T-helper 2 cell treated with Interferon-gamma antibody and Interleukin-4, amounts not matched to agents 100 ng/mL and 5 ng/mL, for 36 hours (primary cell): ENCODE measurements around the gene PLB1. TPM values are rescaled to one million over a fixed set of nuclear protein-coding genes. Genes with fewer than 3 reads are reported as not detected.
"Not testable (repeated sequence)": the region's sequence is repeated elsewhere in the genome, so short reads cannot be mapped to it uniquely, and the experiment has no call there.

Experiments
- intact Hi-C: fragments of 100-400 bp; cut with micrococcal nuclease; formaldehyde crosslinking; loops from one replicate; pipeline ENCODE4 v1.15.1; 2023
- total RNA-seq: library from RNA; stranded (reverse); gene quantifications from 2 replicates; pipeline ENCODE4 v1.2.3, GENCODE V29; 2022

The PLB1 gene
- total RNA-seq, 1 donor from 2014 or later: 2.0 TPM

DNA sequence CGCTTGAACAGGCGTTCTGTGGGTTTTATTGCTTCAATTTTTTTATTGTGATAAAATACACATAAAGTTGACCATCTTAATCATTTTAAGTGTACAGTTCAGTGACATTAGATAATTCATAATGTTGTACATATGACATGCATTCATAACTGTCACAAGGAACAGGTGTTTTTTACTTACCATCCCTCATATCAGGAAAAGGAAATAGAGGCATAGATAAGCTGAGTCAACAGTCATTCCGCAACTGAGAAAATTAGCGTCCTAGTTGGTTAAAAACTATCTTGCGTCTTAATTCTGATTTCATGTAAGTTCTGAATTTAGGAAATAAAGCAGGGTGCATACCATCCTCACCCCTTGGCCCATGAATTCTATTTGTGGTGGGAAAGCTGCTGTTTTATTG is 36.5 kb downstream of the PLB1 start:
- intact Hi-C loops: no loop called here

- intact Hi-C loops: no loop called here
Observed at GRCh38 chr2:28533044-28533680, 37.3 kb downstream of the PLB1 start.

DNA sequence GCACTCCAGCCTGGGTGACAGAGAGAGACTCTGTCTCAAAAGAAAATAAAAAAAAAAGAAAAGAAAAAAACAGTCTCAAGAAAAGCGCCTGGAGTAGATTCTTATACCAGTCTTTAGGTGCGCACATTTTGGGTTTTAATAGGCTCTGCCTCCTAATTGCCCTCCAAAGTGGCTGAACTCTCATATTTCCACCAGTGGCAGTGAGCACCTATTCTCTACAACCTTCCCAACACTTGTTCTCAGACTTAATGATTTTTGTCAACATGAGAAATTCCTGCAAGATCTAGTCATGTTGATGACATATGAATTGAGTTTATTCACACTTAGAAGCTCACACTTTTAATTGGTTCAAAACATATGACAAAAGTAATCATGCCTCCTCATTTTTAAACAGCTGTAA is 39.0 kb downstream of the PLB1 start:
- intact Hi-C loops: no loop called here

DNA sequence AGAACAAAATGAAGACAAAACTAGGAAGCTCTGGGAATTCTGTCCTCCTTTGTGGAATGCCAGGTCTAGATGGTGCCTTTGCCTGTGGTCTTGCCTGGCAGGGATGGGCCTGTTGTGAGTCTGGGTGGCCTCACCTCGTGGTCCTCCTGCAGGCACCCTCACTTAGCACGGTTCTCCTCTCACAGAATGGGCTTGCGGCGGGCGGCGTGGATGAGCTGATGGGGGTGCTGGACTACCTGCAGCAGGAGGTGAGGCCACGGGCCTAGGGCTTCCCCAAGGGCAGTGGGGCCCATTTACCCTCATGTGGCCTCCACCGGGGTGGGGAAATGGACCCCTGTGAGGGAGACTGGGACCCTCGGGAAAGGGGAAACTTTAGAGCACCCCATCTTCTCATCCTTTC is 42.3 kb downstream of the PLB1 start:
- intact Hi-C loops: no loop called here

DNA sequence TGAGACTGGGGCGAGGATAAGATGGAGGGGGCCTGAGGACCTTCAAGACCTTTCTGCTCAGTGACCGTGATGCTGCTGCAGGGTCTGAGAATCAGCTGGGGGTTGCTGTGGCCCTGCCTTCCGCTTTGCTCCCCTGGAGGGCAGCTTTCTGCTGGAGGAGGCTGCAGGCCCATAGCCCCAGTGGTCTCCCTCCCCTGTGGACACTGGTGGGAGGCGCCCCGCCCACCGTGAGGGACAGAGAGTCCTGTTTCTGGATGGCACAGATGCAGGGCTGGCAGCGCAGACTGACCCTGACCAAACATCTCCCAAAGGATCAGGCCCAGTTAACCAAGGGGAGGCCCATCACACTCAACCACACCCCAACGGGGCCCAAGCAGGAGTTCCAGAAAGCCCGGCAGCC is 42.8 kb downstream of the PLB1 start:
- intact Hi-C loops: no loop called here

DNA sequence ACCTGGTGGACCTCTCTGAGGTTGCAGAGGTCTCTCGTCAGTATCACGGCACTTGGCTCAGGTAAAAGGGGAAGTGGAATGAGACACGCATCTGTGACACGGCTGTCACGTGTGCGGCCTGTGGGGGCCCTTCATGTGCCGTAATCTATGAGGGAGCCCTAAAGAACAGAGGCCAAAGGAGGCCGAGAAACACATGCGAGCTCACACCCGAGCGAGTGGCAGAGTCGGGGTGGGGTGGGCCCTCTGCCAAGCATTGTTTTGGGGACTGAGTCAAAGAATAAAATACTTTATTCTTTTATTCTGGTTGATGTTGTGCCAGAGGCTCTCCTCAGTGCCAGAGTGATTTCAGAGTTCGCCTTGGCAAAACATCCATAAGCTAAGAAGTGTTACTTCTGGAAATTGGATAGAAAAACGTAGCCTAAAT is 43.3 kb downstream of the PLB1 start:
- intact Hi-C loops: no loop called here

- intact Hi-C loops: loop anchor here (10.0 kb wide), 1 partner anchor 79 kb away; no protein-coding TSS in a partner anchor
Observed at GRCh38 chr2:28543316-28544035, 47.6 kb downstream of the PLB1 start.

GRCh38 chr2:28544036-28544346 is 48.1 kb downstream of the PLB1 start:
- intact Hi-C loops: loop anchor here (10.0 kb wide), 1 partner anchor 79 kb away; no protein-coding TSS in a partner anchor

DNA sequence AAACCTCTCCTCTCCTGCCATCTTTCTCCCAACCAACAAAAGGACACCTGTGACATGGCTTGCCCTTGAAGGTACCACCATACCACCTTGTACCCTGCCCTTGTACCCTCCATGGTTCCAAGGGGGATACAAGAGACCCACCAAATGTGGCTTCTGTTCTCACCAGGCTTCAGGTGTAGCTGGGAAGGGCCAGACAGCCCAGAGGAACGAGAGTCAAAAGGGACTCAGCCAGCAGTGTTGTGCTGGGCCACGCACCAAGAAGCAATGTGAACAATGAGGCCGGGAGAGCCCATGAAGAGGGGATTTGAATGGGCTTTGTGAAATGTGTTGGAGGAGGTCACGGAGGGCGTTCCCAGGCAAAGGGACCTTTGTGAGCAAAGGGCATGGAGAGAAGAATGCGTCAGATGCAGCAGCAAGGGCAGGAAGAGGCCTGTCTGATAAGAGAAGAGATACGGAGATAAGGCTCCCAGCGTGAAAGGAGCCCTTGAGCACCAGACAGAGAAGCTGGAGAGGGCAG is 48.6 kb downstream of the PLB1 start:
- intact Hi-C loops: loop anchor here (10.0 kb wide), 1 partner anchor 80 kb away; no protein-coding TSS in a partner anchor

DNA sequence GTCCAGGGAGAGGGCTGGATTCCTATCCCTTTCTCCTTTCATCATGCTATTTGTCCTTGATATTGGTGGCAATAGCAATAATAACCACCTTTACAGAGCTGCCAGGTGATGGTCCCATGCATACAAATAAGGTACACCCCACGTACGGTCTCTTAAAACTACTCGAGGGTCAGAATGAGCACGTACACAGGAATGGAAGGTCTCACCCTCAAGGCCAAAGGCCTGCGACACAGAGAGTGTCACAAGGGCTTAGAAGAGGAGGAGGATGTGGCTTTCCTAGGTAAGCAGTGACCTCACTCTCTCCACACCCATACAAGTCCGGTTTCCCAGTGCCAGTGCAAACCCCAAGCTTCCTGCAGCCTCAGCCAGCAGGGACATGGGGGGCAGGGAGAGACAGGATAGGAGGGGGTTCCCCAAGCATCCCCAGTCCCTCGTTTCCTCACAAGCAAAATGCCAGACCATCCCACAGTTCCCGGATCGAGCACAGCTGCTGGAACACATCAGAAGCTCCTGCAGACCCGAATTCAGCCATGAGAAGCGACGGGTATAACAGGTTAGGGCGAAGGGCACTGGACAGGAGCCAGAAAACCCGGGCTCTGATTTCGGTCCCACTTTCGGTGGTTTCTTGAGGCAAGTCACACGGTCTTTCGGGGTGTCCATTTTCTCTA is 49.2 kb downstream of the PLB1 start:
- intact Hi-C loops: loop anchor here (10.0 kb wide), 1 partner anchor 80 kb away; no protein-coding TSS in a partner anchor

DNA sequence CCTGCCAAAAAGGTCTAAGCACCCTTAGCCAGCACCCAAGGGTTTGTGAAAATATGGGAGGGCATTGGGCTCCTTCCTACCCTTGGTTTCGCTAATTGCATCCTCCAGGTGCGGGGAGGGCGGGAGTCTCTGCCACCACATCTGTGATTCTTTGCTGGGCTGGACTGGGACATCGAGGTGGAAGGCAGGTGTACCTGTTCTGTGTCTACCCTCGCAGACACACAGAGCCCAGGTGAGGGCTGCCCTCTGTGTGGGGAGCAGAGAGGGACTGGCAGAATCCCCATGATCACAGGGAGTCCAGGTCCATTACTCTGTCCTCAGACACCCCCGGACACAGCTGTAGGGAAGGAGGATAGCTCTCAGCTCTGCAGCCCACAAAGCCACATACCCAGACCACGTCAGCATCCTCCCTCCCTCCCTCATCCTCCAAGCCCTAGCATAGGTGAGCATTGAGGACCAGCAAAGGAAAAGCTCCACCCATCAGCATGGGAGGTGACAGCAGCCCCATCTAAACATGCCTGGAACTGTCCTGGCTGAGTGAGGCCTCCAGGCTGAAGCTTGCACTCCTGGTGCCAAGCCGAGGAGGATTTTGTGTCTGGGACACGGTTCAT is 49.8 kb downstream of the PLB1 start:
- intact Hi-C loops: loop anchor here (10.0 kb wide), 1 partner anchor 81 kb away; no protein-coding TSS in a partner anchor

DNA sequence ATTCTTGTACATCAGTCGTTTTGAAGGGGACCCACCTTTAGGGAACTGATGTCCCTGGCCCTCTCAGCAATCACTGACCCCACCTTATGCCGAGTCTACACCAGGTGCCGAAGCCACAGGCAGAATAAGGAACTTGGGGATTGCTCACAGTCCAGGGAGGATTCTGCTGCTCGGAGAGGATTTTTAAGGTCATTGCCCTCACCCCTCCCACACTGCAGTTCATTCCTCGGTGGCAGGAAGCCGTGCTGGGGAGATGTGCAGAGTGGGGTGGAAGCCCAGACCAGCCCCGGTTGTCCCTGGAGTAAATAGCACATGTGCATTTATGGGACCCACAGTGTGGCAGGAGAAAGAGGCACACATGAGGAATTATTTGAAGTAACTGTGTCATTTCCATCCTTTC is 50.4 kb downstream of the PLB1 start:
- intact Hi-C loops: loop anchor here (10.0 kb wide), 1 partner anchor 81 kb away; no protein-coding TSS in a partner anchor

DNA sequence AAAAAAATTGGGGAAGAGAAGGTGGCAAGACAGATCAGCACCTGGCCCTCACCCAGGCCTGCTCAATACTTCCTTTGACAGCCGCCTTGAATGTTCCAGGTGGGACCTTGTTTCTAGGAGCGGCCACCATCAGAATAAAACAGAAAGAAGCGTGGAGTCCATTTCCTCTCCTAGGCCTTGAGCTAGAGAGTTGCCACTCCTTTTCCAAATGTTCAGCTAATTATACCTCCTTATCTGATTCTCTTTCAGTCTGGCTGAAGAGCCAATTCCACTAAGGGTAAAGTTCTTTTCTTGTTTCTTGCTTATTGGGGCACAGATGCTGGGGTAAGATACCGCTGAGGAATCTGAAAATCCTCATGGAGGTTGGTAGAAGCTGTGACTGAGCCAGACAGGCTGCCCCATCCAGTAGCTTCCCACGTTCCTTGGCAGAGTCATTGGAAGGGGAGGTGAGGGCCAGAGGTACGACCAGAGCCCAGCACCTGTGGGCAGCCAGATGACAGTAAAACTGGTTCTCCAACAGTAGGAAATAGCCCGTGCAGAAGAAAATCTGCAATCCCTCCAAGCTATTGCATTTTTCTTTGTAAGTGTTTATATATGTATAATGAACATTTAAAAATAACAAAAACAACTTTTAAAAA is 51.5 kb downstream of the PLB1 start:
- intact Hi-C loops: loop anchor here (10.0 kb wide), 1 partner anchor 83 kb away; no protein-coding TSS in a partner anchor

DNA sequence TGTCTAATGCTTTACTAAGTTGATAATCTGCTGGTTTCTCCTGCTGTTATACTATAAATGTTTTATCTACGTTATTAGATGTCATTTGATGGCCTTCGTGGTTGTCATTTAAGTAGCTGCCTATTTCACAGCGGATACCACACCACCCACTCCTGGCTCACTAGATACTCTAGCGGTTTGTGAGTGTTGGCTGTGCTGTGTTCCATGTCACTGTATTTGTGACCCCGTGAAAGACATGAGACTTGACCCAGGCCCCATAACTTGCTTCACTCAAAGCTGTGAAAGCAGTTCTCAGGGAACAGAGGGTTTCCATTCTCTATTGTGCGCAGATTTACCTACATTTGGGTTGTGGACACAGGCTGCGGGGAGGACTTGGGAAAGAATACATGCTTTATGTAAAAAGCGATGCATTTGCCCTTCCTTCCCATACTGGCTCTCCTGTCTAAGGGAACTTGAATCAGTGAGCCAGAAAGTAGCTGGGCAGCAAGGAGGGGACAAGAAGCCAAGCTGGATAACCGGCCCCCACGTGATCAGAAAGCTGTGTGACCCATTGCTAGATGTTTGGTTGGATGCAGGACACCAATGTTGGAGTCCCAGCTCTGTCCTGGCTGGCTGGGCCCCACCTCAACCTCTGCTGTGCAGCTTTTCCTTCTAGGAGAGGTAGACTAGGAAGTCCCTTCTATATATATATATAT is 52.2 kb downstream of the PLB1 start:
- intact Hi-C loops: loop anchor here (10.0 kb wide), 1 partner anchor 83 kb away; no protein-coding TSS in a partner anchor

GRCh38 chr2:28550345-28550744 is 54.5 kb downstream of the PLB1 start:
- intact Hi-C loops: not testable (repeated sequence)

DNA sequence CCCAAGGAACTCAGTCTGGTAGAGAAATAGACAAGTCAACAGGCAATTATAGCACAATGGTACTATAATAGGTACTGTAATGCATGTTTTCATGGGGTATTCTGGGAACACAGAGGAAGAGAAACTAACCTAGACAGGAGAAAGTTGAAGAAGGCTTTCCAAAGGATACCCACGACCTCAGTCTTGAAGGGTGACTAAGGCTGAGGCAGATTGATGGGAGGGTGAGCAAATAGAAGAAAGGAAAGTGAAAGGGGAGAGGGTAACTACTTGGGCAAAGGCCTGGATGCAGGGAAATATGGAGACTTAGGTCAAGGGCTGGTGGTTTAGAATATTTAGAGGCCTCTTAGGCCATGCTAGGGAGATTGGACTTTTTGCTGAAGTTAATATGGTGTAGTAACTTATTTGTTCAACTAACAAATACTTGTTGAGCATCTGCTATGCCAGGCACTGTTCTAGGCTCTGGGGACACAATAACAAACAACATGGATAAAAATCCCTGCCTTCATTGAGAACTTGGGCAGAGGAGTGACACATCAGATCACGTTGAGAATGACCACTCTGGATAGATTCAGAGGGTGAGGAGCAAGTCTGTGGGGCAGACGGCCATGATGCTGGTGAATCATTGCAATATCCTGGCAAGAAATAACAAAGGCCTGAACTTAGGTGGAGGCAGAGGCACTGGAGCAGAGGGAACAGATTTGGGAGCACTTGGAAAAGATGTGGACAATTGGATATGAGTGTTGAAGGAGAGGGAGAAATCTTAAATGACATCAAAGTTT is 56.4 kb downstream of the PLB1 start:
- intact Hi-C loops: no loop called here

DNA sequence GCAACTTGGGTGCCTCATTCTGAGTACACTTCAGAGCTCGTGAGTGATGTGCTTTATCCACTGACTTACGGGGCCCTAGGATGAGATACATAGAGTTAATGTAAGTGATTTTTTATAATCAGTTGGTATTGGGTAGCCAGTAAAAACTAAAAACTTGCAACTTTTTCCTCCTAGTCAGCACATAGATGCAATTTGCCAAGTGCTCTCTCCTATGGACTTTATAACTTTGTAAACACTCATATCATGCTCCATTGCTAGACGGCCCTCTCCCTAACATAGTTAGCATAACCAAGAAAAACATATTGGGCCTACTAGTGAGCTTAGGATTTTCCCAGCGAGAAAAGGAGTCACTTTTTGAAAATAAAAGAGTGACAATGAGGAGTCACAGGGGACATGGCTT is 60.4 kb downstream of the PLB1 start:
- intact Hi-C loops: no loop called here

DNA sequence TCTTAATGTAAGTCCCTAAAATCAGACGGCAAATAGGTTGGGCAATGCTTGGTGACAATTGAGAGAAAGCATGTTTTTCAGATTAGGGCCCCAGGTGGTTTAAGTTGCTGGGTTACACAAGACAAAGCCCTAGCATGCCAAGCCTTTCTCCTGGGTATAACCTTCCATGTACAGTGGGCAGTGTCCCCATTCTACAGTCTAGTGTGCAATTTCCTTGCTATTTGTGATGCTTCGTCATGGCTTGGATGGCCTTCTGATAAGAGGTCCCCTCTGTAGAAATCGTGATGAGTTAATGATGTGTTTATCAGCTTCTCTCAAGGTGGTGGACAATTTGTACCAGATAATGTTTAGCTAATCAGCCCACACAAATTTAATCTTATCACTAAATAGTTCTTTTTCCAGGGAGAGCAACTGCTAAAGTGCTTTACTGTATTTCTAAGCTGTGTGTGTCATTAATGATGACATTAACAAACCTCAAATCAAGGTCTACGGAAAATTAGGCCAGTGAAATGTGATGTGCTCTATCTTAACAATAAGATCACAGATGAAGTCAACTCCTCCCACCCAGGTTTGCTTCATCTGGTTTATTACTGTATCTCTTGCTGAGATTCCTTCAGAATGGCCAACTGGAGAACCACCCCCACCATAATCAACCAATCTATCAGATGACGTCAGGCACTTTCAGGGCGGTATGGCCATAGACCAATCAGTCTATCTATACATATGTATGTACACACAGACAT is 61.7 kb downstream of the PLB1 start:
- intact Hi-C loops: no loop called here
